Stomach (tissue), 4 donors: ENCODE data around the gene NACA2.

ENCODE experiments used
- EP300 ChIP-seq: sonication (generic); formaldehyde crosslinking; IDR thresholded peaks from one replicate; pipeline ENCODE4 v1.6.1; 2017; ENCODE audit warnings: antibody characterized with exemption
- POLR2A ChIP-seq, 4 donors: fragments of 450-650 bp; IDR thresholded peaks; one replicate each; pipeline ENCODE4 v1.6.1; 2016; ENCODE audit warnings: antibody characterized with exemption in 4 of 4, control low read depth in 2 of 4, mild to moderate bottlenecking in 1 of 4, moderate library complexity in 1 of 4
- POLR2AphosphoS5 ChIP-seq, 3 donors: sonication (generic); formaldehyde crosslinking; IDR thresholded peaks; one replicate each; pipeline ENCODE4 v1.6.1; 2016; ENCODE audit warnings: antibody characterized with exemption in 3 of 3
- TF ChIP-seq, protein P1 (sequence below), 7 experiments: fragments of 450-650 bp in 4 of 7; fragments of 200-600 bp in 3 of 7; sonication (generic) in 3 of 7; IDR thresholded peaks; one replicate each; pipeline ENCODE4 v1.5.1; 2016 to 2019; ENCODE audit warnings: antibody characterized with exemption in 7 of 7, control low read depth in 2 of 7, mild to moderate bottlenecking in 1 of 7

DNA sequence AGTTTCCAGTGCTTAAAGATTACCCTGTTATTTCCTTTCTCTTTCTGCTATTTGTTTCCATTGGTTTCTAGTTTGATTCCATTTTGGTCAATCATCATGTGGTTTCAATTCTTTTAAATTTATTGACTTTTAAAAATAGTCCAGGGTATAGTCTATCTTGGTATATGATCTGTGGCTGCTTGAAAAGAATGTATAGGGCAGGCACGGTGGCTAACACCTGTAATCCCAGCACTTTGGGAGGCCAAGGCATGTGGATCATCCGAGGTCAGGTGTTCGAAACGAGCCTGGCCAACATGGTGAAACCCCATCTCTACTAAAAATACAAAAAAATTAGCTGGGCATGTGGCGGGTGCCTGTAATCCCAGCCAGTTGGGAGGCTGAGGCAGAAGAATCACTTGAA, 34.5 kb upstream of the NACA2 start:
- TF ChIP-seq, protein P1, sequence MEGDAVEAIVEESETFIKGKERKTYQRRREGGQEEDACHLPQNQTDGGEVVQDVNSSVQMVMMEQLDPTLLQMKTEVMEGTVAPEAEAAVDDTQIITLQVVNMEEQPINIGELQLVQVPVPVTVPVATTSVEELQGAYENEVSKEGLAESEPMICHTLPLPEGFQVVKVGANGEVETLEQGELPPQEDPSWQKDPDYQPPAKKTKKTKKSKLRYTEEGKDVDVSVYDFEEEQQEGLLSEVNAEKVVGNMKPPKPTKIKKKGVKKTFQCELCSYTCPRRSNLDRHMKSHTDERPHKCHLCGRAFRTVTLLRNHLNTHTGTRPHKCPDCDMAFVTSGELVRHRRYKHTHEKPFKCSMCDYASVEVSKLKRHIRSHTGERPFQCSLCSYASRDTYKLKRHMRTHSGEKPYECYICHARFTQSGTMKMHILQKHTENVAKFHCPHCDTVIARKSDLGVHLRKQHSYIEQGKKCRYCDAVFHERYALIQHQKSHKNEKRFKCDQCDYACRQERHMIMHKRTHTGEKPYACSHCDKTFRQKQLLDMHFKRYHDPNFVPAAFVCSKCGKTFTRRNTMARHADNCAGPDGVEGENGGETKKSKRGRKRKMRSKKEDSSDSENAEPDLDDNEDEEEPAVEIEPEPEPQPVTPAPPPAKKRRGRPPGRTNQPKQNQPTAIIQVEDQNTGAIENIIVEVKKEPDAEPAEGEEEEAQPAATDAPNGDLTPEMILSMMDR (IDR thresholded peaks at IDR 0.05) = no peak
- TF ChIP-seq POLR2AphosphoS5 (IDR thresholded peaks at IDR 0.05) (no peak), POLR2A (IDR thresholded peaks at IDR 0.05) (no peak), EP300 (no peak)
